IPS DF 19.7 (cell line): ENCODE results near the gene GSTA4.

Experiments used
- DNase-seq: peaks from one replicate; pipeline ENCODE4 v3.0.0-alpha.2; 2013; ENCODE audit warnings: low read depth, low spot score

Gene GSTA4, protein sequence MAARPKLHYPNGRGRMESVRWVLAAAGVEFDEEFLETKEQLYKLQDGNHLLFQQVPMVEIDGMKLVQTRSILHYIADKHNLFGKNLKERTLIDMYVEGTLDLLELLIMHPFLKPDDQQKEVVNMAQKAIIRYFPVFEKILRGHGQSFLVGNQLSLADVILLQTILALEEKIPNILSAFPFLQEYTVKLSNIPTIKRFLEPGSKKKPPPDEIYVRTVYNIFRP

GRCh38 chr6:52995089-52995912 lies at the start of gene GSTA4:
Gene GSTA4 (minus strand): TSS chr6:52995284. CDS start chr6:52994243, 1,041 bp downstream.
- DNase-seq = peak; percentile 90

DNA sequence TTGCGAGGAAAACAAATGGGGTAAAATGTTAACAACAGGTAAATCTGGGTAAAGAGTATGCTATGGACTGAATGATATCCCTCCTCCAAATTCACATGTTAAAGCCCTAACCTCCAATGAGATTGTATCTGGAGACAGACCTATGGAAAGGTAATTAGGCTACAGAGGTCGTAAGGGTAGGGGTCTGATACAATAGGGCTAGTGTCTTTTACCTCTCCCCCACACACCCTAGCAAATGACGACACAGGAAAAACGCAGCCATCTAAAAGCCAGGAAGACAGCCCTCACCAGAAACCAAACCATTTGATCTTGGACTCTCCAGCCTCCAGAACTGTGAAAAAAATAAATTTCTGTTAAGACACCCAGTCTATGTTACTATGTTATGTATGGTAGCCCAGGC lies 49.5 kb upstream of the GSTA4 start:
- no peak for DNase-seq

DNA sequence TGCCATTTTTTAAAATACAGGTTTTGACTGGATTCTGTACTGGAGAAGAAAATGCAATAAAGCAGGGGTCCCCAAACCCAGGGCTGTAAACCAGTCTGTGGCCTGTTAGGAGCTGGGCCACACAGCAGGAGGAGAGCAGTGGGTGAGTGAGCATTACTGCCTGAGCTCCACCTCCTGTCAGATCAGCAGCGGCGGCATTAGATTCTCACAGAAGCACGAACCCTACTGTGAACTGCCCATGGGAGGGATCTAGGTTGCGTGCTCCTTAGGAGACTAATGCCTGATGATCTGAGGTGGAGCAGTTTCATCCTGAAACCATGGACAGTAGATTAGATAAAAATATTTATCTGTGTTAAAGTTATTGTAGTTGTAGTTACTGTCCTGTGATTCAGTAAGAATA lies 49.0 kb upstream of the GSTA4 start:
- DNase-seq = no peak

DNA sequence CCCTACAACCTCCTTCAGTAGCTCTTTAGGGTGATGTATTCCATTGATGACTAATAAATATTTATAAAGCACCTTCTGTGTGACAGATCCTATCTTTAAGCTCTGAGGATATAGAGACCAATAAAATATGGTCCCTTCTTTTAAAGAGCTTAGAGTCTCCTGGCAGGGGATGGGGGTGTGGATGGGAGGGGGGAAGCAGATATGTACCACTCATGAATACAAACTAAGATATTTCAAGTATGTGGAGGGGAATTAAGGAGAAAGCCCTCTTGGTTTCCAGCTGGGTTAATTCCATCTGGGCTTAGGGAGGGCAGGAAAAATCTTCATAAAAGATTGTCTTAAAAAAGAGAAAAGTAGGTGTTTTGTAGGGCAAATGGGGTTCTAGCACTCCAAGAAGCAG lies 48.5 kb upstream of the GSTA4 start:
- DNase-seq = no peak

DNA sequence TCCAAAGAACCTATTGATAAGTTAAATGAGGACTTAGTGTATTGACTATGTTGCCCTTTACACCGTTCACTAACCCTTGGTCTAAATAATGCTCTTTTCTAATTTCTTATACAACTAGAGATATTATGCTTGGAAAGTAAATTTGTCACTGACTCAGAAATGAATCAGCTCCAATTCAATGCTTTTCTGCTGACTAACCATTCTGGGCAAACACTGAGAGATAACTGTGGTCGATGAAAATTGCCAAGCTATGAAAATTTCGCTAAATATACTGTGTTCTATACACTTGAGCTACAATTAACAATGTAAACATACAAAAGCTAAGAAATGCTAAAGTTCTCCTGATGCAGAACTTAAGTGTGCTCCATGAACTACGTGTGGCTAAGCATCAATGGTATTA lies 47.0 kb upstream of the GSTA4 start:
- no peak for DNase-seq

- DNase-seq = no peak
Measured at GRCh38 chr6:53041356-53041755, 46.3 kb upstream of the GSTA4 start.

DNA sequence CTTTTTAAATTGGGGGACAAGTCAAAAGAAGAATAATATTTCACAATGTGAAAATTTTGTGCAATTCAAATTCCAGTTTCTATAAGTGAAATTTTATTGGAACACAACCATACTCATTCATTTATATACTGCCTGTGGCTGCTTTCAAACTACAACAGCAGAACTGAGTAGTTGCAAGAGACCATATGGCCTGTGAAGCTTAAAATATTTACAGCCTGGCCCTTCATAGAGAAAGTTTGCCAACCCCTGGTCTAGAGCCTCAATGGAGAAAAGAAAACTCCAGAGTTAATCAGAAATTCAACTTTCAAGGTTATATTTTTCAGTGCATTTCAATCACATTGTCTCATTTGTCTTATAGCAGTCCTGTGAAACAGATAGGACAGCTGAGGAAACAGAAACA lies 43.5 kb upstream of the GSTA4 start:
- no peak for DNase-seq

DNA sequence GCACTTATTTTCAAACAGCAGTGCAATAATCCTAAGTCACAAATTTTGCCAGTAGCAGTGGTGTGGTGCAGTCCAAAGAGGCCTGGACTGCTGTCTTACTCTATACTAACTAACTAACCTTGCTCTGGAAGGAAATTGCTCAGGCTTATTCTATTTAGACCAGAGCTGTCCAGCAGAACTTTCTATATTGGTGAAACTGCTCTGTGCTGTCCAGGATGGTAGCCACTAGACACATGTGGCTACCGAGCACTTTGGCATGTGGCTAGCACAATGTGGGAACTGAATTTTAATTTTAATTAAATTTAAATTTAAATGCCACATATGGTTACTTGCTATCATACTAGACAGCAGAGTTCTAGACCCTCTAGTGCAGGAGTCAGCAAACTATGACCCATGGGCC lies 43.1 kb upstream of the GSTA4 start:
- DNase-seq = no peak

- no peak for DNase-seq
Measured at GRCh38 chr6:53035549-53036213, 40.6 kb upstream of the GSTA4 start.

DNA sequence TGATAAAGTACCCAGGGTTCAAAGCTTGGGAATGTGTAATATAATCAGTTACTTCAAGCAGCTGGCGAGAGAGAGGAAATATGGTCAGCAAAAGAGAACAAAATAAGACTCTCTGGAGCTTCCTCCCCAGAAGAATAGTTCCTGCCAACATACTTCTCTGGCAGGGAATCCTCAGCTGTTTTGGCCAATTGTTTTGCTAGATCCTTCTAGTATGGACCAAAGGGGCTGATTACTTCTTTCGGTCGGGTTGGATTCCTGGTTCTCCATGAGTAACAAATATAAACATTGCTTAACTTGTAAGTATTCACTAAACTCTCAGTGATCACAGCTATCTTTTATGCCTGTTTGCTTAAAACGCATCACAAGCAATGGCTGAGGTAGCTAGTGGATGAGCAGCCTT lies 38.7 kb upstream of the GSTA4 start:
- no peak for DNase-seq

DNA sequence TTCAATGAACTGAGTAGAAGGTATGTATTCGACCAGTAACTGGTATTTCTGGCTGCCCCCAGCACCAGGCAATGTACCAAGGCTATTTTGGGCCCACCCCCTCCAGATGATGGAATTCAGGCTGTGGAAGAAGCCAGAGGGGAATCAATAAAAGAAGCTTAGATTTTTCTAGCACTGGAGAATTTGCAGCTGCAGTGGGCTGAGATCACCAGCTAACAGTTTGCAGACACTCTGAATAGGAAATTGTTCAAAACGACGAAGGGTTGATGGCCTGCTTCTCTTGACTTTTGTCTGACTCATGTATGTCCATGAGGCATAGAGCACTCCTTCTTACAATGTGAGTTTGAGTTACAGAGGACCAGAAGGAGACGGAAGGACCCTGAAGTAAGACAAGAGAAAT lies 37.8 kb upstream of the GSTA4 start:
- DNase-seq = no peak

DNA sequence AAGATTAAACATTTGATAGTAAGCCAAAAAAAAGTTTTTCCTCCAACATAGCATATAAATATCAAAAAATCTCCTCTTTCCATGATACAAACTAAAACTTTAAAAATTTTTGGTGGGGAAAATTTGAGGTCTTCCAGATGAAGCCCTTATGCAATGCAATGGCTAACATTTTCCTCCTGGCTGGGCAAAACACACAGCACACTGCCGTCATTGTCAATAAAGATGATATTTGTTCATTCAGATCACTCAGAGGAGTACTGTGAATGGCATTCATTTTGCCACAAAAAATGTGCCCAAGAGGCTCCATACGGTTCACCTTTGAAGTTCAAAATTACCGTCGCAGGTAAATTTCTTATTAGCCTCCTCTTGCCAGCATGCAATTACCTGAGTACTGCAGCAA lies 36.2 kb upstream of the GSTA4 start:
- DNase-seq = no peak

GRCh38 chr6:53029761-53030160 lies 34.7 kb upstream of the GSTA4 start:
- DNase-seq = no peak

GRCh38 chr6:53029257-53029656 lies 34.2 kb upstream of the GSTA4 start:
- no peak for DNase-seq

DNA sequence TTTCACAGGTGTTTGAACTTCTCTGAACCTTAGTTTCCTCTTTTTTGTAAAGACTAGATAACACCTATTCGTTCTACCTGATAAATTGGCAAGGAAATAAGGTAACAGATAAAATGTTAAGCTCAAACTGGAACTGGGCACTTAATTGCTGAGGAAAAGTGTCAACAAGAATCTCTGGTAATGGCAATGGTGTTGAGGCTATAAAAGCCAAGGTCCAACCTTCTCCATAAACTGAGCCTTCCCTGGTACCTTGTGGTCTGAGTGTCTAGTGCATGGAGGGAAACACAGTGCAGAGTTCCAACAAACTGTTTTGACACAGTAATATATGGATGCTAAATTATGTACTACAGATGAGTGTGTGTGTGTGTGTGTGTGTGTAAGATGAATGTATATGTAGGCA lies 33.4 kb upstream of the GSTA4 start:
- no peak for DNase-seq

DNA sequence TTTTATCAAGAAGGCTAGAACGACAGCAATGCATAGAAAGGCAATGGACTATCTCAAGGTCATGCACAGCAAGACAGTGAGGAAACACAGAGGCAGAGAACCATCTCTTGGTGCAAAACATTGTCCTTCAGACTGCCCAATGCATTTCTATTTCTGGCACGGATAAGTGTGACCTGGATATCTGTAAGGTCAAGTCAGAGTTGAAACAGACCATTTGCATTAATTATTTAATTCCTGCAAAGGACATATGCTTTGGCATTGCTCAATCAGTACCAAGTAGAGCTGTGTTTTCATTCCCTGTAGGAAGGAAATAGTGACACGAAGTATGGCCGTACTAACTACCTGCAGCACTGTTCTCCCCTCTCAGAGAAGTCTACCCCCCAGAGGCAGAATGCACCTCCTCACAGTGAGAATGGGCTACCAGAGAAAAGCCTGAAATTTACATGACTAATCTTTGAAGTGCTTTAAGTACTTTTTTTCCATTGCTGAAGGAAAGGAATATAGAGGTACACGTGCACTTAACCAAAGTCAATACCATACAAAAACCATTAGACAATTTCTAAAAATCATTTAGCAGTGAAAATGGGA lies 32.1 kb upstream of the GSTA4 start:
- DNase-seq = no peak

- DNase-seq = no peak
Measured at GRCh38 chr6:53026526-53026925, 31.4 kb upstream of the GSTA4 start.

GRCh38 chr6:53023323-53023722 lies 28.2 kb upstream of the GSTA4 start:
- DNase-seq = no peak

- DNase-seq = no peak
Measured at GRCh38 chr6:53020005-53020744, 25.1 kb upstream of the GSTA4 start.

- no peak for DNase-seq
Measured at GRCh38 chr6:53018446-53018845, 23.4 kb upstream of the GSTA4 start.

- DNase-seq = no peak
Measured at GRCh38 chr6:53015486-53015885, 20.4 kb upstream of the GSTA4 start.

GRCh38 chr6:53014744-53015143 lies 19.7 kb upstream of the GSTA4 start:
- DNase-seq = no peak
